GM12891 (cell line): ENCODE data around the gene OR10H2.

Source experiments
- POLR2A ChIP-seq: IDR thresholded peaks from 2 replicates; pipeline ENCODE4 v1.6.1; 2011; ENCODE audit warnings: low read depth, low read length, control low read depth
- SPI1 ChIP-seq: IDR thresholded peaks from 2 replicates; pipeline ENCODE4 v1.6.1; 2011; ENCODE audit warnings: low read depth, low read length, control low read depth
- TAF1 ChIP-seq: IDR thresholded peaks from 2 replicates; pipeline ENCODE4 v1.6.1; 2011; ENCODE audit warnings: low read depth, low read length, control low read depth

GRCh38 chr19:15730538-15730937, 2.7 kb downstream of the OR10H2 start:
- TF ChIP-seq SPI1 (no peak), TAF1 (no peak), POLR2A (no peak)
